HG02623 (cell line): ENCODE results near the gene ATP2B3.

Experiments used
- ATAC-seq: cut with Tn5 transposase; IDR thresholded peaks from one replicate; pipeline ENCODE4 v1.9.1; 2021; ENCODE audit warnings: moderate library complexity; ENCODE audit not compliant: unreplicated experiment

The ATP2B3 gene

DNA sequence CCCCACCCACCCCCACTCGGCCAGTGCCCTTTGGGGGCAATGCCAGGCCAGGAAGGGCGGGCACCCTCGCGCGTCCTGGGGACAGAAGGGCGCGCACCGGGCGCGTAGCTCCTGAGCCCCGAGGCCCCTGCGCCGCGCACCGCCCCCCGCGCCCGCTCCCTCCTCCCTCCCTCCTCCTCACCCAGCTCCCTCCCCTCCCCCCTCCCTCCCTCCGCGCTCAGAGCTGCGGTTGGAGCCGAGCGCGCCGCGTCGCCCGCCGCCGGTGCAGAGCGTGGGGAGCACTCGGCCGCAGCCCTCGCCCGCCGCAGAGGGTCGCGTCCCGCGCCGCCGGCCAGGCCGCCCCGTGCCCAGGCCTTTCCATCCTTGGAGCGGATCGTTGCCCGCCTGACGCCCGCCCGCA lies at the start of gene ATP2B3:
TSS of gene ATP2B3 (plus strand) at position 220 of the 400 bp plus-strand sequence. CDS start 18,606 bp downstream, outside the sequence.
- ATAC-seq: no peak

DNA sequence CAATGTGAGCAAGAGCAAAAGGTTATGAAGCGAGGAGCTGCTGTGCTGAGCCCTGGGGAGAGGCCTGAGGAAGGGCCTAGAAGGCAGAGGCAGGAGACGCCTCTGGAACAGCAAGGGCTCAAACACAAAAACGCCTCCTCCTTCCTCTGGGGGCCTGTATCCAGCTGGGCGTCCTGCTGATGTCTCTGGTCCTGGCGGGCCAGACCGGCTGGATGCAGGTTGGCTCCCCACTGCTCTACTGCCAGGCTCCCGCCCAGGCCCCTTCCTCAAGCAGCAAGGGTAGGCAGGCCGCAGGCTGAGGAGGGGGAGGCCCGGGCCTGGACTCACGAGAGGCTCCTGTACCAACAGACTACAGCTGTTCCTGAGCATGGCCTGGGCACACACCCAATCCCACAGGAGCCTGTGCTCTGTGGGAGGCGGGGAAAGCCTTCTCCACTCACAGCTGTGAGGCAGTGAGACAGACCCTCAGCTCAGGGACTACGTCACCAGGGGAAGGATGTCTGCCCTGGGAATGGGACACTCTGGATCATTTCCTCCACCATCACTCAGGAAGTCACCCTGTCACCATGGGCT lies 49.3 kb upstream of the ATP2B3 start:
- no peak for ATAC-seq

DNA sequence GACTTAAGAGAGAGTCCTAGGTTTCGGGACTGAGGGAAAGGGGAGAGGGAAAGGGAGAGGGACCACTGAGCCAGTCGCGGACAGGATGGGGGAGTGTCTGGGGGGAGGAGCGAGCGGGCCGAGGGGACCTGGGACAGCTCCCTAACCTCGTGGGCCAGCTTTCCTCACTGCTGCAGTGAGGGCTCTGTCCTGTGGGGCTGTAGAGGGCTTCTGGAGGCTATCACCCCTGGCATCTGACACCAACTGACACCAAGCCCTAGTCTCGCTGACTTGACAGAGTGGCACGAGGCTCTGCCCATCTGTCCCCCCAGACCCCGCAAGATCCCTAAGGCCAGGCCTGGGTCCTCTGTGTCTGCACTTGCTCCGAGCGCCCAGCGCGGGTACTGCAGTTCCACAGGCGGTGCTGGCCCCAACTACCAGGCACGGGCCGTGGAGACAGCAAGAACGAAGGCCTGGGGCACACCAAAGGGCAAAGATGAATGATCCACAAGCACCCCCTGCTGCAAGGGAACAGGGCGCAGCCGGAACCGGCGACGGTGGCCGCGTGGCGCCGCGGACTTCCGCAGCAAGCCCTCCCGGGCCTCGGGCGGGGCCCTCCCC lies 47.5 kb upstream of the ATP2B3 start:
- peak; percentile 36 for ATAC-seq

DNA sequence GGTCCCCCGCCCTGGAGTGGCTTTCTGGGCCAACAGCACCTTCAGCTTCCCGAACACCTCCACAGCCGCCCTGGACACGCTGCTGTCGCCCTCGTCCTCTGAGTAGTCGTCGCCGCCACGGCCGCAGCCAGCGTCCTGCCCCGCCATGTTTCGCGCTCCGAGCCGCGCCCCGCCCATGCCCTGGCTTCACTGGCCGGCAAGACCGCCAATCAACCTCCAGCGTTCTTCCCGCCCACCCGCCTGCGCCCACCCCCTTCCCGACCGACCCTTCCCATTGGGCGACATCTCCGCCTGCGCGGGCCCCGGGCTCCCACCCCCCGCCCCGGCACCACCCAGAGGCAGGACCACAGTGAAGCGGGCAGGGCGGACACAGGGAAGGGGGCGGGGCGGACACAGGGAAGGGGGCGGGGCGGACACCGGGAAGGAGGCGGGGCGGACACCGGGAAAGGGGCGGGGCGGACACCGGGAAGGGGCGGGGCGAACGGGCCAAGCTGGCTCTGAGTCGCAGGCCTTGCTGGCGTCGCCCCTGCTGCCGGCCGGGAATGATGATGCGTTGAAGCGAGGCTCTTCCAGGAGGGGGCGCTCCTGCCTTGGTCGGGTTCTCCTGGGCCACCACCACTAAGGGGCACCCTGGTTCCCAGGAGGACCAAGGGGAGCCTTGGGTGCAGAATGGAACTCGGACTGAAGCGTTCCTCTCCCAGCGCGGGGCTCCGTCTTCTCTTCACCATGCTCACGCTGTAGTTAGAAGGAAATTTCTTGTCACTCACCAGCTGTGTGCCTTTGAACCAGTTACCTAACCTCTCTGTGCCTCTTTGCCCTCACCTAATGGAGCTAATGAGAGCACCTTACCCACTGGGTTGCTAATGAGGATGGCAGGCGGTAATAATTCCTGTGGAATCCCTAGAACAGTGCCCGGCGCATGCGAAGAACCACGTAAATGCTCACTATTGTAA lies 46.8 kb upstream of the ATP2B3 start, which contains the start of gene HAUS7:
TSS of gene HAUS7 (minus strand) at position 166 of the 953 bp plus-strand sequence. CDS start at position 147, 19 bp downstream.
- ATAC-seq: peak; percentile 82

DNA sequence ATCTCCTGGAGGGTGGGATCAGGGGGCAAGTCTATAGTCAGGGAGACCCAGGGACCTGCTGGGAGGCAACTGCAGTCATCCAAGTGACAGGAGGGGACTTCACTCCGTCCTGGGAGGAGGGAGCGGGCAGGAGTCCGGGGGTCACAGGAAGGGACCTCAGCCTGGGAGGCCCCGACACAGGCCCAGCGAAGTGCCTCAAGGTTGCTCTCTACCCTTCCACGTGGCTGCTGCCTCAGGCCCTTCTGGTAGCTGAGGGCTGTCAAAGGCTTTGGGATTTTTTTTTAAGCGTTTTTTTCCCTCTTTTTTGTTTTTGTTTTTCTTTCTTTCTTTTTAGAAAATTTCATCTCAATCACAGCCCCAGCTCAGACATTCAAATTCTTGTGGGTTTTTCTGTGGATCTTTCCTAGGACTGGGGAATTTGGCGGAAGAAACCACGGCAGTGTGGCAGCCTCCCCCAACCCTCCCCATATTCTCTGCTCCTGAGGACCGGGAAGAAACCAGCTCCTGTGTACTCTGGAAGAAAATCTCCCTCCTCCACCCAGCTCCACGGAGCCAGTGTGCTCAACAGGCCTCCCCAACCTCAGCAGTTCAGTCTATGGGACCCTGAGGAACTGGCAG lies 45.7 kb upstream of the ATP2B3 start:
- no peak for ATAC-seq

DNA sequence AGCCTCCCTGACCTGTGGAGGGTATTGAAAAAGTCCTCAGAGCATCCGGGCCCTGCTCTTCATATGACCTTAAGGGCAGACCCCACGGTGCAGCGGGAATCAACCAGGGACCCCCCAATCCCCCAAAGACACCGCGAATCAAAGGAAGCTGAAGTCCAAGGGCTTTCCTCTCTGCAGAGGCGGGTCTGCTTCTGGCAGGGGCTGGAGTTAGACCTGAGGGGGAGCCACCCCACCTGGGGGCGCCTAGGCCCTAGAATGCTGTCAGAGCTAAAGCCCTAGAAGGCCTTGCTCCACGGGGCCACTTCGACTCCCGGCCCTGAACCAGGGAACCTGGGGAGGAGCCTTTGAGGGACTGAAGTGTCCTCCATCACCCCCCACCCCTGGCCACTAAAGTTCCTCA lies 44.3 kb upstream of the ATP2B3 start:
- no peak for ATAC-seq

DNA sequence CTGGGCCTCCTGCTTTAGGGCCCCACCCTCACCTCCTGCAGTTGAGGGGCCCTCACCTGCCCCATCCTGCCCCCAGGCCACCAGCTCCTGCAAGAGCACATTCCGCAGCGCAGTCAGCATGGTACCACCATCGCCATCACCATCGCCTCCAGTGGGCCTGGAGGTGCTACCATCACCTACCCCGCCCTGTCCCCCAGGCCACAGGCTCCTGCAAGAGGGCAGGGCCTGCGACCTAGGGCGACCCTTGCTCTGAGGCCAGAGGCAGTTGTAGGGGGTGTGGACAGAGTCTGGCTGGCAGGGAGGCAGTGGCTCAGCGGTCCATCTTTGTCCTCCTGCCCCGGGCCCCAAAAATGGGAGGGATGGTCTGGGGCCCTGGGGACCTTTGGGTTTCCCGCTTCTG lies 43.2 kb upstream of the ATP2B3 start:
- no peak for ATAC-seq

DNA sequence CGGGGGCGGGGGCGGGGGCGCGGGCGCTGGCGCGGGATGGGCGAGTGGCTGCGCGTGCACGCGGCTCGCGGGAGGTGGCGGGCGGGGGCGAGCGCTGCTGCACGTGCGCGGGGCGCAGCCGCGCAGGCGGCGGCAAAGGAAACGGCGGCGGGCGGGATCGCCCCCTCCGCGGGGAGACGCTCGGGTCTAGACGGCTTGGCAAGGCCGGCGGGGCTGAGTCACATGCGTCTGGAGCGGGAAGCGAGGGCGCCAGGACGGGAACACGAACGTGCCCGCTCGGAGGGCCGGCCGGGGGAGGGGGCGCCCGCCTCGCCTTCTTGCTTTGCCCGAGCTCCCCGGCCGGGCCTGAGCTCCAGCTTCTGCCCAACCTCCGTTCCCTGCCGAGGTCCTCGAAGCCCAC lies 42.7 kb upstream of the ATP2B3 start:
- ATAC-seq: no peak

DNA sequence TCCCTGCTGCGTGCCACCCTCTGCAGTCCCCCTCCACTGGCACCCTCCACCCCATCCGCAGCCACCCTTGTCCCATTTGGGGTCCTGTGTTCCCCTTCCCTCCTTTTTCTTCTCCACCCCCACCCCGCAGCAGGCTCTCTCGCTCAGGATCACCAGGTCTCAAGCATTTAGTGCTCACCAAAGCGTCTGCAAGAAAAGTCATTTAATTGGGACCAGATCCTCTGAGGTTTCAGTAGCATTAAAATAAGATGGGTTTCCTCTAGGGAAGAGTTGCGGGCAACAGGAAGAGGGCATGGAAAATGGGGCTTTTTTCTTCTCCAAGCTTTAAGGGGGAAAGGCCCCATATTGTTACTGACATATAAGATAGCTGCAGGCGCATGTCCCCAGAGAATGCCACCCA lies 42.2 kb upstream of the ATP2B3 start:
- no peak for ATAC-seq

DNA sequence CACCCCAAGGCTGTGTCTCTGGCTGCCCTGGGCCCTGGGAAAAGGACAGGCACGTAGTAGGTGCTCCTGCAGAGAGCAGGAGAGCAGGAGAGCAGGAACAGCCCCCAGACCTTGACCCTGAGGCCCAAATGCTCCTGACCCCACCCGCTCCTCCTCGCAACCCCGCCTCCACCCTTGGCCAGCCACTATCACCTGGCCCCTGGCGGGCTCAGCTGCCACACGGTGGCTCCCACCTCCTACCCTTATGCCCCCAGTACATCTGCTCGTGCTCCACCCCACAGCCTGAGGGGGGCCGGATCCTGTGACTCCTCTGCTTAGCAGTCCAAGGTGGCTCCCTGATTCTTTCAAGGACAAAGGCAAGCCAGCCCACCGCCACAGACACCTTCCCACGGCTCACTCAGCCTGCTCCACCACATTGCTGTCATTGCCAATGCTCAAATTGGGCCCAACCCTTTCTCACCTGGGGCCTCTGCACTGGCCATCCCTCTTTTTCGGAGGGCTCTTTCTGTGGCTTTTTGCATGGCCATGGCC lies 41.6 kb upstream of the ATP2B3 start:
- ATAC-seq: no peak

DNA sequence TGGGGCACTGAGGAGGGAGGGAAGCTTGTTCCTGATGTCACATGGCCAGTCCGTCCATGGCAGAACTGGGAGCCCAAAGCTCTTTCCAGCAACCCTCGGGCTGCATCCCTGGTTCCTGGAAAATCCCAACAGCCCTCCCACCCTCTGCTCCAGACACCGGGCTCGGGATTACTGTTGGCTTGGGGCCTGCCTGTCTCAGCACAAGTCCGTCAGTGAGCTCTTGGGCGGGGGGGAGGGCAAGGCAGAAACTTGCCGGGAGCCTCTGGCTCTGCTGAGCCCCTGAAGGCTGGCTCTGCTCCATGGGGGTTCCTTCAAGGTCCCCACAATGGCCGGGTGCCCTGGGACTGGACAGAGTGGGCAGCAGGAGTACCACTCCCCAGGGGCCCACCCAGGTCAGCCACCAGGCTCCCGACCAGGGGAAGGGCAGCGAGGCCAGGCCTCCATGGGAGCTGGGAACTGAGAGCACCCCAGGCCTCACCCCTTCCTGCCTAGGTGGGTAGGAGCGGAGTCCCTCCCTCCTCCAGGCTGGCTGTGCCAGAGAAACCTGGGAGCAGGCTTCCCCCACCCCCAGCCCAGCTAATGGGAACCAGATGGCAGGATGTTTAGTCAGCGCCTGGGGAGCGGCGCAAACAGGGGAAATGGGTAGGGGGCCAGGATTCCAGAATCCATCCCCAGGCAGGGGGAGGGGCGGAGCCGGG lies 40.6 kb upstream of the ATP2B3 start:
- ATAC-seq: no peak

DNA sequence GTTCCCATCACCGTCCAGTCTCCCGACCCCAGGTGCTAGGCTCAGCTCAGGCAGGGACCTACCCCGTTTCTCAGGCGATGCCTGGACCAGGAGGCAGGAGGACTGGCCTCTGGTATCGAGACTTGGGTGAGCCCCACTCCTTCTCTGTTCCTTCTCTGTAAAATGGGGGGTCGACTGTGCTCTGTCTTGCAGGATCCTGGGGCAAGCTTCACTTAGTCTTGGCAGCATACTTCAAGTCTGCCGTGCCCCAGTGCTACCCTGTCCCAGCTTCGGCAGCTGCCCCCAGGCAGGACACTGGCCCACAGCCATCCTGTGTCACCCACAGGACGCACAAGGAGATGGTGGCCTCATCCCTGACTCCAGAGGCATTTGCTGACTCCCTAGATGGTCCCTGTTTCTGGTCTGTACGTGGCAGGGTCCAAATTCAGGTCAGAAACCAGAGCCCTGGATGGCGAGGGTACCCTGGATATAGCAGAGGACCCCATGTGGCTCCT lies 40.0 kb upstream of the ATP2B3 start:
- no peak for ATAC-seq

DNA sequence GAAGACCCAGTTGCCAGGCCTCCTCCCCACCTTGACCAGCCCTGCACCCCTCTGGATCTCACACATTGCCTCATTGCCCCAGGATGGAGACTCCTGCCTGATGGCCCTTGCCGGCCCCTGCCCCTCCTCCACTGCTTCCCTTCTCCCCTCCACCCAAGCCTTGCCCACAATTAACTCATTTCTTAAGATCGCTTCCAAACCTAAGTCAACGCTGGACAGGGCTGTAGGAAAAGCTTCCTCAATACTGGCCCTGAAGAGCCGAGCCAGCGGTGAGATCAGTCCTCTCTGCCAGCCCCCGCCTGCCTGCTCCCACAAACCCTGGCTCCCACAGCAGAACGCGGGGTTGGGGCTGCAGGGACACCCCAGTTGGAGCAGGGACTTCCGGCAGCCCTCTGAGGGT lies 39.5 kb upstream of the ATP2B3 start:
- ATAC-seq: no peak

DNA sequence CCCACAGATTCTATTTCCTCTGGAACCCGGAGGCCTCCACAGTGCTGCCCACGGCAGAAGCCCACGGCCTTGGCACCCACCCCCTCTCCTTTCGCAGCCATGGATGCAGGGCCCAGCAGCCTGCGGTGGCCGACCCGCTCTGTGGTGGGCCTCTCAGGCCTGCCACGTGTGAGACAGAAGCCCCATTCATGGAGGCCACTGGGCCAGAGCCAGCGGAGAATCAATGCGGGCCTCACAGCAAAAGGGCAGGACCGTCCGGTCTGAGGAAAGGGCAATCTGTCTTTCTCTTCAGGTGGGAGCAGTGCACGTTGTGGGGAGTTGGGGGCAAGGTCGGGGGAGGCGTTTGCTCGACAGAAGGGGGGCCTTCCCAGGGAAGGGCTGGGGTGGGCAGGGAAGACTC lies 38.7 kb upstream of the ATP2B3 start:
- ATAC-seq: no peak

DNA sequence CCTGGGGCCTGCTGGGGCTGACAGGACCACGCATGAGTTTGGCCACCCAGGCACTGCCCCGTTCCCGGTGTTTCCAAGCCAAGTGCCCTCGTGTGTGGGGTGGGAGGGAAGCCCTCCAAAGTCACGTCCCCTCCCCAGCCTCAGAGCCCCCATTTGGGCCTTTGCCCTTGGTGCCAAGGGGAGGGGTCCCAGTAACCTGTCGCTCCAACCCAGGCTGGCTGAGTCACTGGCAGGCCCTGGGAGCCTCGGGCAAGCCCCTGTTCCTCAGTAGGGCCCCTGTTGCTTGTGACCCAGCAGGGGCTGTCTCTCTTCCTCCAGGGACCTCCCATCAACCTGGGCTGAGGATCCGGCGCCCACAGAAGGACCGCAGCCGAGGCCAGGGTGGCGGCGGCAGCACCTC lies 36.4 kb upstream of the ATP2B3 start:
- ATAC-seq: no peak

DNA sequence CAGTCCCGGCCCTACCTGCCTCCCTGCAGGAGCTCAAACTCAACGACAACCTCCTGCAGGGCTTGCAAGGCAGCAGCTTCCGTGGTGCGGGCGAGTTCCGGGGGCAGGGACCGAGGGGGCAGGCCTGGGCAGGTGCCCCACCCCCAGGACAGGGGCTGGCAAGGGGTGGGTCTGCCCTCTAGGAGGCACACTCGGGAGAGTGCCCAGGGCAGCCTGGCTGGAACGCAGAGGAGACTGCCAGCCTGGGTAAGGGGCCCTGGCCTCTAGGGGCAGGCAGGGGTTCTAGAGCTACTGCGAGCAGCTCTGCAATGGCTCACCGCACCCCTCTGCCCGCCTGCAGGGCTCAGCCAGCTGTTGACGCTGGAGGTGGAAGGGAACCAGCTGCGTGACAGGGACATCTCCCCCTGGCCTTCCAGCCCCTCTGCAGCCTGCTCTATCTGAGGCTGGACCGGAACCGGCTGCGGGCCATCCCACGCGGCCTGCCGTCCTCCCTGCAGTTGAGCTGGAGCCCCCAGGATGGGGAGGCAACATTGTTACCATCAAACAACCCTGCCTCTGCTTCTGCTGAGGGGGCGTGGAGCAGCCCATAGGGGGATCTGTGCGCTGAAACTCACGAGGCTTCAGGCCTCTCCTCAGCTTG lies 34.9 kb upstream of the ATP2B3 start:
- ATAC-seq: no peak

DNA sequence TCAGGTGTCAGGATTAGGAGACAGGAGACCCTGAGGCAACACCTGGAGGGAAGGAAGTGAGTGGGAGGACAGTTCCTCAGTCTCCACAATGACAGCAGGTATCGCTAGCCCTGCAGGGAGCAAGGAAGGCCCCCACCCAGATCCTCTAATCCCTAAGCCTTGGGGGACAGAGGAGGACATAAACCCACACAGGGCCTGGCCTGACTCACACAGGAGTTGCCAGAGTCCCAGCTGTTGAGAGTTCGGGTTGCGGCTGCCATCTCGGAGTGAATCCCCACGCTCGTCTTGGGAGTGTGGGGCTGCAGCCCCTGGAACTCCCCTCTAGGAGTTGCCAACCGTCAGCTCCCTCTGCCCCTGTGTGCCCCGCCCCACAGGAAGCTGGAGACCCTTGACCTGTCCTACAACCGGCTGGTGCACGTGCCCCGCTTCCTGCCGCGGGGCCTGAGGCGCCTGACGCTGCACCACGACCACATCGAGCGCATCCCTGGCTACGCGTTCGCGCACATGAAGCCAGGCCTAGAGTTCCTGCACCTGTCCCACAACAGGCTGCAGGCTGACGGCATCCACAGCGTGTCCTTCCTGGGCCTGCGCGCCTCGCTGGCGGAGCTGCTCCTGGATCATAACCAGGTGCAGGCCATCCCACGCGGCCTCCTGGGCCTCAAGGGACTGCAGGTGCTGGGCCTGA lies 31.9 kb upstream of the ATP2B3 start:
- ATAC-seq: no peak

DNA sequence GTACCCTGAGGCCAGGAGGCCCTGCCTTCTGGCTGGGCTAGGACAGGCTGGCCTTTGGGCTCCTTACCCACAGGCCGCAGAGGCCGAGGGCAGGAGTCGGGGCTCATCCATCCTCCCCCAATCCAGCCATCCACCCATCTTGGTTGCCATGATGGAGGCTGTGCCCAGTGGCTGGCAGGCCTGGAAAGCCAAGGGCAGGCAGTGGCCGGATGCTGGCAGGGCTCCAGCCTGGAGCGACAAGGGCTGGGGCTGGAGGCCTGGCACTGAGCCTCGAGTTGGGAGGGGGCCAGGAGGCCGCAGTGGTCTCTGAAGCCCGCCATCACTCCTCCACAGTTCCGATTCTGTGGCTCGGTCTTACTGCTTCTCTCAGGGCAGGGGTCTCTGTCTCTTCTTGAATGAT lies 31.3 kb upstream of the ATP2B3 start:
- no peak for ATAC-seq

DNA sequence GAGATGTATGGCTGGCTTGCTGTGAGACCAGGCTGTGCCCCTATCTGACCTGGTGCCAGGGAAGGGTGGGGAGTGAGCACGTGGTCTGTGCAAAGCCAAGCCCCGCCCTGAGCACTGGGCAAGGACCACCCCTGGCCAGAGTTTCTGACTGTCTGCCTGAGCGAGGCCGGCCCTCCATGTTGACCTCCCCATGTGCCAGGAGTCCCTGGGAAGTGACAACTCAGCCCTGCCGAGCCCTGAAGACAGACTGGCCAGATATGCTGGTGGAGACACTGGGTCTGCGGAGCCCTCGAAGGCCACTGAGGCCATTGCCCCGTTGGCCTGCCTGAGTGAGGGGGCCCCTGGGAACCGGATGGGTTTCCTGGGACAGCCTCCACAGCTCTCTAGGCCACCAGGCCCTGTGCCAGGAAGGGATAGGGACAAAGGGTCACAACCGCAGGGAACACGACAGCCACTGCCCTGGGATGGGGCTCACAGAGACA lies 29.8 kb upstream of the ATP2B3 start:
- no peak for ATAC-seq
